Colonic mucosa (tissue), 4 donors: ENCODE results near the gene LSP1. TPM values are rescaled to one million over a fixed set of nuclear protein-coding genes. Genes with fewer than 3 reads are reported as not detected.
"Not testable (repeated sequence)": the region's sequence is repeated elsewhere in the genome, so short reads cannot be mapped to it uniquely, and the experiment has no call there.

Experiments used
- DNase-seq: peaks from one replicate; pipeline ENCODE4 v3.0.0-alpha.2; 2020
- H3K27ac ChIP-seq: fragments of 200-600 bp; one replicate; pipeline ENCODE4 v1.8.0; 2021
- H3K27me3 ChIP-seq: fragments of 200-600 bp; one replicate; pipeline ENCODE4 v1.8.0; 2021
- H3K36me3 ChIP-seq: fragments of 200-600 bp; one replicate; pipeline ENCODE4 v1.8.0; 2021
- H3K4me1 ChIP-seq: fragments of 200-600 bp; one replicate; pipeline ENCODE4 v1.8.0; 2021; ENCODE audit warnings: mild to moderate bottlenecking
- H3K4me3 ChIP-seq: fragments of 200-600 bp; one replicate; pipeline ENCODE4 v1.8.0; 2021
- H3K9ac ChIP-seq, 2 donors: one replicate each; pipeline ENCODE4 v1.7.0; 2013; ENCODE audit warnings: control low read depth in 2 of 2, low read depth in 2 of 2, low read length in 2 of 2
- H3K9me3 ChIP-seq: fragments of 200-600 bp; one replicate; pipeline ENCODE4 v1.8.0; 2021
- CTCF ChIP-seq: fragments of 200-600 bp; IDR thresholded peaks from one replicate; pipeline ENCODE4 v1.8.0; 2022; ENCODE audit warnings: antibody characterized with exemption, mild to moderate bottlenecking
- intact Hi-C: fragments of 100-400 bp; cut with DNase I; formaldehyde crosslinking; loops from one replicate; pipeline ENCODE4 v1.14.1; 2022
- total RNA-seq, 2 donors: library from RNA; stranded (reverse); fragmentation: NEBNext Ultra II Directional in 1 of 2; extraction: Animal tissue kit (Norgen Biotek cat#: 25700) in 1 of 2; gene quantifications; one replicate each; pipeline ENCODE4 v1.2.1, GENCODE V29; 2021
- donor health status: healthy.
- donor health status: DM: no; HTN: no; CAD: no.
- donor health status: DM: no; HTN: no; CAD: no.

LSP1 gene
- total RNA-seq: 10 to 100 TPM; 18.9 to 23.0 TPM

GRCh38 chr11:1852877-1853276, at the start of gene LSP1:
LSP1 (plus strand) TSS chr11:1853084; CDS start chr11:1853145, 61 bp downstream.
- DNase-seq: no peak
- H3K9me3 ChIP-seq: no peaks in the 10 kb centered on the region
- H3K9ac ChIP-seq: peak within 1 kb of the TSS; percentile 43 to 81
- peak within 1 kb of the TSS; percentile 38 for H3K4me3 ChIP-seq
- no peaks in the 10 kb centered on the region for H3K27me3 ChIP-seq
- intact Hi-C loops: no loop called here
- H3K27ac ChIP-seq: peak within 1 kb of the TSS; percentile 60
- no peaks in the 10 kb centered on the region for H3K4me1 ChIP-seq
- no peak for TF ChIP-seq CTCF
- H3K36me3 ChIP-seq: no peaks in the 10 kb centered on the region

GRCh38 chr11:1803246-1803645, 49.6 kb upstream of the LSP1 start:
- Histone ChIP-seq H3K4me3 (no peak overlapping the region), H3K4me1 (no peaks in the 10 kb centered on the region), H3K36me3 (no peaks in the 10 kb centered on the region), H3K27ac (no peak overlapping the region), H3K9me3 (no peaks in the 10 kb centered on the region), H3K9ac (no peak overlapping the region), H3K27me3 (no peaks in the 10 kb centered on the region)
- no peak for TF ChIP-seq CTCF
- intact Hi-C loops: loop anchor here (10.0 kb wide), 1 partner anchor 68 kb away; no protein-coding TSS in a partner anchor
- no peak for DNase-seq

GRCh38 chr11:1803835-1804519, 48.9 kb upstream of the LSP1 start:
- intact Hi-C loops: loop anchor here (10.0 kb wide), 1 partner anchor 69 kb away; no protein-coding TSS in a partner anchor
- not testable (repeated sequence) for H3K27me3 ChIP-seq

GRCh38 chr11:1805525-1805924, 47.4 kb upstream of the LSP1 start:
- H3K9me3 ChIP-seq: no peaks in the 10 kb centered on the region
- no peaks in the 10 kb centered on the region for H3K36me3 ChIP-seq
- DNase-seq: no peak
- H3K9ac ChIP-seq: no peak overlapping the region
- no peak for TF ChIP-seq CTCF
- no peak overlapping the region for H3K27ac ChIP-seq
- no peak overlapping the region for H3K4me3 ChIP-seq
- H3K27me3 ChIP-seq: no peaks in the 10 kb centered on the region
- H3K4me1 ChIP-seq: no peaks in the 10 kb centered on the region
- intact Hi-C loops: loop anchor here (10.0 kb wide), 1 partner anchor 71 kb away; no protein-coding TSS in a partner anchor

More at GRCh38 chr11:1803835-1804519, 48.9 kb upstream of the LSP1 start:
- H3K36me3 ChIP-seq, H3K27ac ChIP-seq, H3K9me3 ChIP-seq, H3K4me3 ChIP-seq, DNase-seq, H3K4me1 ChIP-seq, H3K9ac ChIP-seq: not testable (repeated sequence)

- Histone ChIP-seq H3K36me3 (no peaks in the 10 kb centered on the region), H3K9ac (no peak overlapping the region), H3K4me3 (no peak overlapping the region), H3K27me3 (no peaks in the 10 kb centered on the region), H3K27ac (no peak overlapping the region), H3K4me1 (no peaks in the 10 kb centered on the region), H3K9me3 (no peaks in the 10 kb centered on the region)
- no peak for DNase-seq
- intact Hi-C loops: loop anchor here (10.0 kb wide), 1 partner anchor 73 kb away; no protein-coding TSS in a partner anchor
- no peak for TF ChIP-seq CTCF
Observed at GRCh38 chr11:1807264-1807995, 45.5 kb upstream of the LSP1 start.
